Measurements from ENCODE around the gene PPP1R7.
"Not testable (repeated sequence)": the region's sequence is repeated elsewhere in the genome, so short reads cannot be mapped to it uniquely, and the experiment has no call there.

PPP1R7 gene

GRCh38 chr2:241177526-241178334, 27.5 kb downstream of the PPP1R7 start:
- no peak for DNase-seq

- no peak for DNase-seq
These were observed 28.7 kb downstream of the PPP1R7 start for GRCh38 chr2:241178961-241179360.

GRCh38 chr2:241179899-241180298, 29.6 kb downstream of the PPP1R7 start:
- DNase-seq, result no peak

- DNase-seq, result no peak
These were observed 30.2 kb downstream of the PPP1R7 start for GRCh38 chr2:241180495-241180894.

- DNase-seq, result no peak
These were observed 31.9 kb downstream of the PPP1R7 start for GRCh38 chr2:241182126-241182525.

- no peak for DNase-seq
These were observed 32.4 kb downstream of the PPP1R7 start for GRCh38 chr2:241182531-241183133.

GRCh38 chr2:241183221-241183620, 33.0 kb downstream of the PPP1R7 start:
- DNase-seq, result no peak

GRCh38 chr2:241184901-241185300, 34.6 kb downstream of the PPP1R7 start:
- no peak for DNase-seq

GRCh38 chr2:241185961-241186360, 35.7 kb downstream of the PPP1R7 start:
- no peak for DNase-seq

GRCh38 chr2:241187101-241187917, 37.0 kb downstream of the PPP1R7 start:
- no peak for DNase-seq

GRCh38 chr2:241187918-241188234, 37.6 kb downstream of the PPP1R7 start:
- no peak for DNase-seq

- DNase-seq, result no peak
These were observed 38.3 kb downstream of the PPP1R7 start, which contains the start of gene ANO7 for GRCh38 chr2:241188361-241189092. TSS of gene ANO7 (plus strand) at chr2:241188677. CDS start at chr2:241190064, 1,387 bp downstream.

- DNase-seq, result no peak
These were observed 39.0 kb downstream of the PPP1R7 start for GRCh38 chr2:241189093-241189855.

GRCh38 chr2:241189856-241190201, 39.6 kb downstream of the PPP1R7 start:
- DNase-seq, result no peak

GRCh38 chr2:241190291-241190981, 40.2 kb downstream of the PPP1R7 start:
- no peak for DNase-seq

GRCh38 chr2:241191081-241191480, 40.8 kb downstream of the PPP1R7 start:
- no peak for DNase-seq

- no peak for DNase-seq
These were observed 43.0 kb downstream of the PPP1R7 start for GRCh38 chr2:241193271-241193670.

- no peak for DNase-seq
These were observed 44.5 kb downstream of the PPP1R7 start for GRCh38 chr2:241194811-241195210.

- DNase-seq, result no peak
These were observed 45.4 kb downstream of the PPP1R7 start for GRCh38 chr2:241195506-241196130.

- DNase-seq, result not testable (repeated sequence)
These were observed 47.0 kb downstream of the PPP1R7 start for GRCh38 chr2:241197246-241197645.

GRCh38 chr2:241197947-241198346, 47.7 kb downstream of the PPP1R7 start:
- no peak for DNase-seq
